GM19023 (cell line): ENCODE results near the gene ERVFRD-1.
A peak's percentile ranks its signal among the peaks of the same experiment; 100 is the strongest.
"Not testable (repeated sequence)": the region's sequence is repeated elsewhere in the genome, so short reads cannot be mapped to it uniquely, and the experiment has no call there.

Experiments
- ATAC-seq: cut with Tn5 transposase; IDR thresholded peaks from one replicate; pipeline ENCODE4 v1.9.1; 2021; ENCODE audit warnings: mild to moderate bottlenecking, moderate library complexity; ENCODE audit not compliant: unreplicated experiment

The ERVFRD-1 gene

GRCh38 chr6:11092668-11093375 lies 18.7 kb downstream of the ERVFRD-1 start:
- peak; percentile 30 for ATAC-seq

- not testable (repeated sequence) for ATAC-seq
These were observed 20.4 kb downstream of the ERVFRD-1 start for GRCh38 chr6:11091141-11091540.

- ATAC-seq = no peak
These were observed 21.8 kb downstream of the ERVFRD-1 start for GRCh38 chr6:11089695-11090094.

- ATAC-seq = not testable (repeated sequence)
These were observed 24.2 kb downstream of the ERVFRD-1 start for GRCh38 chr6:11087141-11087812.

- no peak for ATAC-seq
These were observed 25.6 kb downstream of the ERVFRD-1 start for GRCh38 chr6:11085758-11086435.

DNA sequence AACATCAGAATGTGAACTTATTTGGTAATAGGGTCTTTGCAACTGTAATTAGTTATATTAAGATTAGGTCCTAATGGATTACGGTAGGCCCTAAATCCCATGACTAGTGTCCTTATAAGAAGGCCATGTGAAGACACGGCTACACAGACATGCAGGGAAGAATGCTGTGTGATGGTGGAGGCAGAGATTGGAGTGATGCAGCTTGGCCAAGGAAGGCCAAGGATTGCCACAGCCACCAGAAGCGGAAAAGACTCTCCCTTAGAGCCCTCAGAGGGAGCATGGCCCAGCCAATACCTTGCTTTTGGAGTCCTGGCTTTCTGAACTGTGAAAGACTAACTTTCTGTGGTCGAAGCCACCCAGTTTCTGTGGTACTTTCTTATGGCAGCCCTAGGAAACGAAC lies 27.6 kb downstream of the ERVFRD-1 start:
- ATAC-seq = no peak

- no peak for ATAC-seq
These were observed 28.0 kb downstream of the ERVFRD-1 start for GRCh38 chr6:11083491-11083890.

DNA sequence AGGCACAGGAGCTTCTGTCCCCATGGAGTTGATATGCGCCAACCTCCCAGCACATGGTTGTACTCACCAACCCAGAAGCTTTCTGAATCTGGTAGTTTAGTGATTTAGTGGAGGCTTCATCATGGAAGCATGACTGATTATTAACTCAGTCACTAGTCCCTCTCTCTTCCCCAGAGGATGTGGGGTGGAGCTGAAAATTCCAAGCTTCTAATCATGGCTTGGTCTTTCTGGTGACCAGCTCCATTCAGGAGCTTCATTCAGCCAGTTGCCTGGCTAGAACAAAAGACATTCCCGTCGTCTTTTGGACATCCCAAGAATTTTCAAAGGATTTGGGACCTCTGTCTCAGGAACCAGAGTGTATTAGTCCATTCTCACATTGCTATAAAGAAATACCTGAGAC lies 31.2 kb downstream of the ERVFRD-1 start:
- ATAC-seq = no peak

DNA sequence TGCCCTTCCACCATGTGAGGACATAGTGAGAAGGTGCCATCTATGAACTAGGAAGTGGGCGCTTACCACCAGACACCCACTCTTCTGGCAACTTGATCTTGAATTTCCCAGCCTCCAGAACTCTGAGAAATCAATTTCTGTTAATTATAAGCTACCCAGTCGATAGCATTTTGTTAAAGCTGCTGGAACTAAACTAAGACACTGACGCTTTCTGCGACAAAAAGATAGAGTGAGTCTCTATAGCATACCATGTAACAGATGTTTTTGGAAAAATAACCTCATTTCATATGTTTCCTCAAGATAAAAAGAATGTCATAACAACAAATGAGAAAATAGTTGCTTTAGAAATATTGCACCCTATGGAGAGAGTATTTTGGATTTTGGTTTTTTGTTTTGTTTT lies 33.3 kb downstream of the ERVFRD-1 start:
- no peak for ATAC-seq

GRCh38 chr6:11076540-11076939 lies 35.0 kb downstream of the ERVFRD-1 start:
- ATAC-seq = no peak

GRCh38 chr6:11072101-11072500 lies 39.4 kb downstream of the ERVFRD-1 start:
- ATAC-seq = no peak

GRCh38 chr6:11069760-11070159 lies 41.8 kb downstream of the ERVFRD-1 start:
- no peak for ATAC-seq

- no peak for ATAC-seq
These were observed 44.2 kb downstream of the ERVFRD-1 start for GRCh38 chr6:11067348-11067747.

- no peak for ATAC-seq
These were observed 44.8 kb downstream of the ERVFRD-1 start for GRCh38 chr6:11066505-11067347.

GRCh38 chr6:11065436-11066202 lies 45.9 kb downstream of the ERVFRD-1 start:
- ATAC-seq = no peak

DNA sequence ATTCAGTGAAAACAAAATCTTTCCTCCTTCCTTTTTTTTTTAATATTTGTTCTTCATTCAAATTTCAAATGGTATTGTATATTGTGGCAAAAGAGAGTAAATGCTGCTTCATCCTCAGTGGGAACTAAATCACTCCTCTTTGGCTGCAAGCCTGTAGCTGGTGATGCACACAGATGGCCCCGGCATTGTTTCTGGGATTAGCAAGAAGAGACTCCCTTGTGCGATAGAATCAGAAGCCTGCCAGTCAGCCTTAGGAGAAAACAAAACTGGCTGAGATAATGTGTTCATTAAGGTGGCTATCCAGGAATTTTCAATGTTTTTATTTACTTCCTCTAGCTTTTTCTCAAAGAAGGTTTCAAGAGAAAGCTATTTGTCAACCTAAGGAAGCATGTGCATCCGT lies 46.7 kb downstream of the ERVFRD-1 start:
- no peak for ATAC-seq

- ATAC-seq = no peak
These were observed 48.8 kb downstream of the ERVFRD-1 start for GRCh38 chr6:11062715-11063114.

DNA sequence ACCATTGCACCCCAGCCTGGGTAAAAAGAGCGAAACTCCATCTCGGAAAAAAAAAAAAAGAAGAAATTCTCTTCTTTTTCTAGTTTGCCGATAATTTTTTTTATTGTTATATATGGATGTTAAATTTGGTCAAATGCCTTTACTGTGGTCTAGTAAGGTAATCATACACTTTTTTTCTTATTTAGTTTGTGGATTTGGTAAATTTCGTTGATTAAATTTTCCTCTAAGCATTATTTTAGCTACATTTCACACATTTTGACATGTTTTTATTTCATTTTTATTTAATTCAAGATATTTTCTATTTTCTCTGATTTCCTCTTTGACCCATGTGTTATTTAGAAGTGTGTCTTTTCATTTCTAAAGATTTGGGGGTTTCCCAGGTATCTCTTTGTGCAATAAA lies 49.4 kb downstream of the ERVFRD-1 start:
- ATAC-seq = no peak

DNA sequence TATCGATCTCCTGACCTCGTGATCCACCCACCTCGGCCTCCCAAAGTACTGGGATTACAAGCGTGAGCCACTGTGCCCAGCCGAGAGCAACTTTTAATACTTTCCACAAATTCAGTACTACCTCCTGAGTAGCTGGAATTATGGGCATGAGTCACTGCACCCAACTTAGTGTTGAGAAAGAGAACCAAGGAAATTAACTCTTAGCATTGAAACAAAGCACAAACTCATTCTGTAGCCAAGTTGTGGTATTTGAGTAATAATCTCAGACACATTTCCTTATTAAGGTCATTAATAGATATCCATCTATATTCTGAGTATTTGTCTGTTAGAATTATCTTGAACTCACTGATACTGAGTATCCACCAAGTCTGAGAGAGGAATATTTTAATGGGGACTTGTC lies 53.1 kb downstream of the ERVFRD-1 start:
- no peak for ATAC-seq

- no peak for ATAC-seq
These were observed 54.7 kb downstream of the ERVFRD-1 start for GRCh38 chr6:11056871-11057270.
